ENCODE data around the gene SPATA32.

The SPATA32 gene

GRCh38 chr17:45246338-45246737 is 15.6 kb downstream of the SPATA32 start:
- no peak for DNase-seq

GRCh38 chr17:45244725-45245656 is 16.9 kb downstream of the SPATA32 start:
- no peak for DNase-seq

- no peak for DNase-seq
Measured at GRCh38 chr17:45243750-45244149, 18.1 kb downstream of the SPATA32 start.

GRCh38 chr17:45242029-45242414 is 19.9 kb downstream of the SPATA32 start:
- no peak for DNase-seq

- no peak for DNase-seq
Measured at GRCh38 chr17:45241328-45242028, 20.4 kb downstream of the SPATA32 start.

GRCh38 chr17:45240905-45241327 is 21.0 kb downstream of the SPATA32 start:
- no peak for DNase-seq

GRCh38 chr17:45238155-45238774 is 23.6 kb downstream of the SPATA32 start:
- DNase-seq, result no peak

GRCh38 chr17:45237686-45238085 is 24.2 kb downstream of the SPATA32 start:
- no peak for DNase-seq

GRCh38 chr17:45236282-45236606 is 25.6 kb downstream of the SPATA32 start:
- DNase-seq, result no peak

- DNase-seq, result no peak
Measured at GRCh38 chr17:45235416-45236281, 26.2 kb downstream of the SPATA32 start.

- DNase-seq, result no peak
Measured at GRCh38 chr17:45234641-45235415, 27.1 kb downstream of the SPATA32 start.

- no peak for DNase-seq
Measured at GRCh38 chr17:45233423-45233924, 28.4 kb downstream of the SPATA32 start.

GRCh38 chr17:45232514-45233422 is 29.1 kb downstream of the SPATA32 start:
- DNase-seq, result no peak

GRCh38 chr17:45231481-45232116 is 30.3 kb downstream of the SPATA32 start:
- no peak for DNase-seq

- no peak for DNase-seq
Measured at GRCh38 chr17:45230787-45231480, 31.0 kb downstream of the SPATA32 start.

GRCh38 chr17:45230410-45230786 is 31.5 kb downstream of the SPATA32 start:
- DNase-seq, result no peak

GRCh38 chr17:45229681-45230409 is 32.0 kb downstream of the SPATA32 start:
- no peak for DNase-seq

- no peak for DNase-seq
Measured at GRCh38 chr17:45228763-45229539, 32.9 kb downstream of the SPATA32 start.

Data from NCI-H2081 treated with DMSO at 0.1 percent for 48 hours (cell line).